ENCODE measurements around the gene FAM47A.

FAM47A gene

GRCh38 chrX:34132028-34132427, at the start of gene FAM47A:
FAM47A (minus strand) TSS chrX:34132314; CDS start chrX:34132278, 36 bp downstream.
- no peak for DNase-seq

GRCh38 chrX:34147345-34147744, 15.2 kb upstream of the FAM47A start:
- DNase-seq = no peak

- DNase-seq = no peak
Observed at GRCh38 chrX:34146906-34147305, 14.8 kb upstream of the FAM47A start.

DNA sequence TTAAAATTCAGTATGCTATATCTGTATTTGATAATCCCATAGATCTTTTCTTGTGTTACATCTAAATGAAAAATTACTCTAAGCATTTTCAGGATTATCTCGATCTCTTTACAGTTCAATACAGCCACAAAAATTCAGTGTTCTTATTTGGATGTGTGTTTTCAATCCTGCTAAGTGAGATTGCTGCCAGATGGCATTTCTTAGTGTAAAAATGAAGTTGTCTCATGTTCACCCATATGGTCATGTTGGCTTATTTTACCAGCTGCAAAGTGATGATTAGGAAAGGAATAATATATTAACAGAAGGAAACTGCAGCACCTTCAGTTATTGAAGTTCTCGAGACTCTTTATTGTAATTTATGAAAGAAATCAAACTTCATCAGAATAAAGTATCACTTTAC, 12.1 kb upstream of the FAM47A start:
- no peak for DNase-seq

DNA sequence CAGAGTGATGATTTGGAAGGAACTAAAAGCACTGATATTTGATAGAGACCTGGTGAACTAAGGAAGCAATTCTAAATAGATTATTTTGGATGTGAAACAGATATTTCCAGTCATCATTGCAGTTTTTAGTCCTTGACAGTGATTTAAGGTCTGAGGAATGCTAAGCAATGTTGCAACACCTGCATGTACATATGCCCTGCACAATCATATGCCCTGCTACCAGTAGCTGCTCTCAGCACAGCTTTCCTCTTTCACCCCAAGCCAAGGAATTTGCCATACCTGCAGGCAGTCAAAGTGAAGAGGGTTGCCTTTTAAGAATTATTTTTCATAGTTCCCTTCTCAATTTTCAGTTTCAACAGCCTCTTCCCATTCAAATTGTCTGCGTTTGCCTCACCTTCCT, 8.7 kb upstream of the FAM47A start:
- no peak for DNase-seq

GRCh38 chrX:34130980-34131744, 952 bp downstream of the FAM47A start:
- DNase-seq = no peak

DNA sequence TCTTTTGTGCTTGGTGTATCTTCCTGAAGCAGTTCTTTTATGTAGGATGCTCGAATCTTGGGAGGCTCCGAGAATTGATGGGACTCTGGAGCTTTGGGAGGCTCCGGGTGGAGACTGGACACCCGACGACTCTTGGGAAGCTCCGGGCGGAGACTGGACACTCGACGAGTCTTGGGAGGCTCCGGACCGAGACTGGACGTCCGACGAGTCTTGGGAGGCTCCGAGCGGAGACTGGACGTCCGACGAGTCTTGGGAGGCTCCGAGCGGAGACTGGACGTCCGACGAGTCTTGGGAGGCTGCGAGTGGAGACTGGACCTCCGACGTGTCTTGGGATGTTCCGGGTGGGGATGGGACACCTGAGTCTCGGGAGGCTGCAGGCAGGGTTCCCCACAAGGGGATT, 1.6 kb downstream of the FAM47A start:
- no peak for DNase-seq

- no peak for DNase-seq
Observed at GRCh38 chrX:34126011-34126410, 6.1 kb downstream of the FAM47A start.

GRCh38 chrX:34119122-34119521, 13.0 kb downstream of the FAM47A start:
- DNase-seq = no peak

- DNase-seq = no peak
Observed at GRCh38 chrX:34112459-34112858, 19.7 kb downstream of the FAM47A start.
